NCI-H526 treated with DMSO at 0.1 percent for 48 hours (cell line): Measurements from ENCODE around the gene SFXN5.
A peak's percentile ranks its signal among the peaks of the same experiment; 100 is the strongest.
"Not testable (repeated sequence)": the region's sequence is repeated elsewhere in the genome, so short reads cannot be mapped to it uniquely, and the experiment has no call there.

ENCODE experiments used
- DNase-seq: peaks from one replicate; lab custom pipeline; 2025; lab: John Stamatoyannopoulos, UW

Gene SFXN5

GRCh38 chr2:72923833-72924352 is 147.6 kb downstream of the SFXN5 start:
- no peak for DNase-seq

GRCh38 chr2:72921853-72922252 is 149.7 kb downstream of the SFXN5 start:
- no peak for DNase-seq

- DNase-seq, result no peak
These were observed 150.2 kb downstream of the SFXN5 start for GRCh38 chr2:72921088-72921851.

GRCh38 chr2:72920318-72921087 is 151.0 kb downstream of the SFXN5 start:
- peak; percentile 25 for DNase-seq

- DNase-seq, result peak; percentile 25
These were observed 151.8 kb downstream of the SFXN5 start for GRCh38 chr2:72919414-72920317.

GRCh38 chr2:72917877-72918553 is 153.5 kb downstream of the SFXN5 start:
- DNase-seq, result no peak

GRCh38 chr2:72917138-72917876 is 154.2 kb downstream of the SFXN5 start, which contains the start of gene EMX1:
EMX1 (plus strand) TSS chr2:72917519; CDS start chr2:72917853, 334 bp downstream.
- peak; percentile 40 for DNase-seq

GRCh38 chr2:72916743-72917137 is 154.8 kb downstream of the SFXN5 start:
- no peak for DNase-seq

GRCh38 chr2:72915907-72916742 is 155.4 kb downstream of the SFXN5 start:
- peak; percentile 62 for DNase-seq

GRCh38 chr2:72915320-72915906 is 156.1 kb downstream of the SFXN5 start:
- DNase-seq, result no peak

GRCh38 chr2:72914589-72915319 is 156.8 kb downstream of the SFXN5 start:
- DNase-seq, result no peak

GRCh38 chr2:72914206-72914559 is 157.3 kb downstream of the SFXN5 start:
- DNase-seq, result no peak

GRCh38 chr2:72913486-72914205 is 157.9 kb downstream of the SFXN5 start:
- DNase-seq, result no peak

GRCh38 chr2:72911256-72911655 is 160.3 kb downstream of the SFXN5 start:
- no peak for DNase-seq

GRCh38 chr2:72908741-72909140 is 162.8 kb downstream of the SFXN5 start:
- DNase-seq, result no peak

GRCh38 chr2:72907369-72907768 is 164.1 kb downstream of the SFXN5 start:
- DNase-seq, result not testable (repeated sequence)

- no peak for DNase-seq
These were observed 170.1 kb downstream of the SFXN5 start for GRCh38 chr2:72901426-72901825.
